ENCODE results near the gene HOXD13.

HOXD13 gene

GRCh38 chr2:176092270-176093144 lies at the start of gene HOXD13:
Gene HOXD13, plus strand, starts transcription at chr2:176092721. Its CDS starts 170 bp downstream, at chr2:176092891.
- no peak for DNase-seq

- peak in 1 of 56 donors; percentile 0 for DNase-seq
Measured at GRCh38 chr2:176056406-176056805, 36.1 kb upstream of the HOXD13 start.

- DNase-seq = no peak
Measured at GRCh38 chr2:176063958-176064357, 28.6 kb upstream of the HOXD13 start.

- no peak for DNase-seq
Measured at GRCh38 chr2:176066645-176067588, 25.6 kb upstream of the HOXD13 start.

GRCh38 chr2:176067589-176068418 lies 24.7 kb upstream of the HOXD13 start:
- no peak for DNase-seq

GRCh38 chr2:176068419-176068832 lies 24.1 kb upstream of the HOXD13 start:
- DNase-seq = no peak

GRCh38 chr2:176071330-176072291 lies 20.9 kb upstream of the HOXD13 start:
- DNase-seq = no peak

GRCh38 chr2:176072292-176072669 lies 20.2 kb upstream of the HOXD13 start:
- no peak for DNase-seq

GRCh38 chr2:176072951-176073904 lies 19.3 kb upstream of the HOXD13 start:
- DNase-seq = no peak

- no peak for DNase-seq
Measured at GRCh38 chr2:176074919-176075425, 17.5 kb upstream of the HOXD13 start.

- DNase-seq = no peak
Measured at GRCh38 chr2:176075481-176075880, 17.0 kb upstream of the HOXD13 start.

GRCh38 chr2:176076063-176076462 lies 16.5 kb upstream of the HOXD13 start:
- no peak for DNase-seq

- no peak for DNase-seq
Measured at GRCh38 chr2:176076796-176077195, 15.7 kb upstream of the HOXD13 start.

GRCh38 chr2:176078541-176079284 lies 13.8 kb upstream of the HOXD13 start:
- no peak for DNase-seq

GRCh38 chr2:176079285-176079830 lies 13.2 kb upstream of the HOXD13 start:
- no peak for DNase-seq

- DNase-seq = no peak
Measured at GRCh38 chr2:176079831-176080539, 12.5 kb upstream of the HOXD13 start.
